HK-2 (cell line): ENCODE measurements around the gene MYO5B.
"Not testable (repeated sequence)": the region's sequence is repeated elsewhere in the genome, so short reads cannot be mapped to it uniquely, and the experiment has no call there.

ENCODE experiments used
- DNase-seq: peaks from one replicate; pipeline ENCODE4 v3.0.0-alpha.2; 2018; ENCODE audit not compliant: unreplicated experiment

MYO5B gene

DNA sequence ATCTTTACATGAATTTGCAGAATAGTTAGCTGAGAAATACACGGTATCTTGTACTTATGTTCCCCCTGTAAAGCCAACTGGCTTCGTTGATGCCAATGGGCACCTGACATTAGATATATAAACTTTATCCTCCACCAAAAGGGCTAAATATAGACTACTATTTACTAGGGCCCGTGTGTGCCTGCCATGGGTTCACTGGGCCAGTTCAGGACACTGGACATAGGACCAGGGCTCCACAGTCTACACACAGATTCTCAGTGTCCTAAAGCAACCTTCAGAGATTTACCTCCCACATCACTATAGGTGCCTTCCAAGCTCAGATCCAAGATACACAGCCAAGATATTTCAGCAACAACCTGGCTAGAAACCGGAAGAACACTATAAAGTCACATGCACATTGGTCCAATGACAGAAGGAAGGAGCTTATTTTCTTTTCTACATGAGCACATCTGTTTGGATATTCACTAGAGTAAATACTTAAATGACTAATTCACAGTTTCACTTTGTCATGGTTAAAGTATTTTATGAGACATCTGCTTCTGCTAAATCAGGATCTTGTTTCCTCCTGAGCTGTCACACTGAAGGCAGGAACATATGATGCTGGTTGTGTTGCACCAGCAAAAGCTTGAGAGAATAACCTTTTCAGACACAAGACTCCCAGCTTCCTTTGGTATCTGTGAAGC is 95.1 kb downstream of the MYO5B start:
- no peak for DNase-seq

GRCh38 chr18:50097702-50098101 is 97.2 kb downstream of the MYO5B start:
- DNase-seq = no peak

- DNase-seq = no peak
Observed at GRCh38 chr18:50096766-50097435, 98.0 kb downstream of the MYO5B start.

DNA sequence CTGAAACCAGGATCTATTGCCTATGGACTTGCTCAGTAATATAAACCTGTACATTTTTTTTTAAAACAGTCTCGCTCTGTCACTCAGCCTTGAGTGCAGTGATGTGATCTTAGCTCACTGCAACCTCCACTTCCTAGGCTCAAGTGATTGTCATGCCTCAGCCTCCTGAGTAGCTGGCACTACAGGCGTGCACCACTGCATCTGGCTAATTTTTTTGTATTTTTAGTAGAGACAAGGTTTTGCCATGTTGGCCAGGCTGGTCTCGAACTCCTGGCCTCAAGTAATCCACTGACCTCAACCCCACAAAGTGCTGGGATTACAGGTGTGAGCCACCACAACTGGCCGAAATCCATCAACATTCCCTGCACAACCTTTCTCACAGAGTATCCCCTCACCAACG is 100.2 kb downstream of the MYO5B start:
- DNase-seq = not testable (repeated sequence)

GRCh38 chr18:50094221-50094773 is 100.7 kb downstream of the MYO5B start:
- no peak for DNase-seq

- no peak for DNase-seq
Observed at GRCh38 chr18:50093366-50094064, 101.4 kb downstream of the MYO5B start.

GRCh38 chr18:50092245-50092805 is 102.6 kb downstream of the MYO5B start:
- DNase-seq = no peak

- DNase-seq = no peak
Observed at GRCh38 chr18:50091509-50092244, 103.3 kb downstream of the MYO5B start.

DNA sequence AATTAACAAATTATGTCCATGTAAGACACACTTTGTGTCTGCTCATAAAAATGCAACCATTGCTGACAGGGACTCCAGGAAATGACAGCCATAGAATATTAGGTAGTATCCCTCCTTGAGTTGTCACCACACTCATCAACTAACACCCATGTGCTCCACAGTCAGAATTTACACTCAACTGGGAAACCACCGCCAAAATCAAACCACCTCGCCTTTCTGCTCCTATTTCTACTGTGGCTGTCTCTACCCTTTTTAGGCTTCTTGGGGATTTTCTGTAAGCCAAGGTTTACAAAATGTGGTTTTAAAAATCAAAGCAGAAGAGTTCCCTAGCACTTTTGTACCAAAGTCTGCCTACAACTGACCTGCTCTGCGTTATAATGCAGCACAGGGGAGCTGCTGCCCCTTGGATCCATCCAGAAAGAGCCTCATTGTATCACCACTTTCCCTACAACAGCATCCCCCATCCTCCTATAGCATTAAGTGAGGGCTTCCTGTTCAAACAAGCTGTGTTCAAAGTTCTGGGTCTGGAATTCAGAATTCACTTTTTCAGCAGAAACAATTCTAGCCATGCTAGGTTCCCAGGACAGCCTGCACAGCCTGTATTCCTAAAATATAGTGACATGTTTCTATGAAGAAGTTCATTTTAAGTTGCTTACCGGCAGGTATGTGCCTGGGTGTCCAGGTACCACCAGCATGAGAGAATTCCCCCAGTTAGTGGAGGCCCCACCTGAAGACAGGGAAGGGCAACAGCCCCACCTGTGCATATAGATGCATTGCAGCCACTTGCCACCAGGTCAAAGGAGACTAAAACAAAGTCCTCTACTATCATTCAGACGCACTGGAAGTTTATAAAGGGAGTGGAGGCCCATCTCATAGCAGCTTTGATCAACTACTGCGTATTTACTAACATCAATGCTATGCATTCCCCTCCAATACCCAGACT is 104.3 kb downstream of the MYO5B start:
- no peak for DNase-seq

- DNase-seq = no peak
Observed at GRCh38 chr18:50089702-50090101, 105.2 kb downstream of the MYO5B start.

- DNase-seq = no peak
Observed at GRCh38 chr18:50083708-50084107, 111.2 kb downstream of the MYO5B start.

DNA sequence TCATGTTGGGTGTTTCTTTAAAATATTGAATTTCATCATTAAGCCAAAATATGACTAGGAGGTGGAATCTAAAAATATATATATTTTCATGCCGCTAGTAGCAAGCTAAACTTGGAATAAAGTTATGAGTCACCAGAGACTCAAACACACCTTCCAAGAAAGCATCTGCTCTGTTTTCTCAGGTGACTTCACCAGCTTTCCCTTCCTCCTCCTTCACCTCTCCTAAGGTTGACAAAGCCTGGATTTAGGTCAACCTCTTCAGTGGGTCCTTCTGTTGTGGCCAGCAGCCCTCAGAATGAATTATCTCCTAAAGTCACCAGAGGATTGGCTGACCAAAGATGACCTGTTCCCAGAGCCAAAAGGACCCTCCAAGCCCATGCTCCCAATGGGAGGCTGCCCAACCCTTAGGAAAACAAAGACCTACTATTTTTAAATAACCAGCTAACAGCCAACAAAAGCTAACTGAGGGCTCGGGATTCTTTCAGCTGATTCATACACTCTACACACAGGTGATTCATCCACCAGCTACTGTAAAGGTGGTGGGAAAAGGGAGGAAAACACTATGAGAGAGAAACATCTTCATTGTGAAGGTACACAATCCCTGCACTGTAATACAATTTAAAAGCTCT is 113.9 kb downstream of the MYO5B start:
- DNase-seq = peak; percentile 11

GRCh38 chr18:50080316-50080715 is 114.6 kb downstream of the MYO5B start:
- DNase-seq = no peak

DNA sequence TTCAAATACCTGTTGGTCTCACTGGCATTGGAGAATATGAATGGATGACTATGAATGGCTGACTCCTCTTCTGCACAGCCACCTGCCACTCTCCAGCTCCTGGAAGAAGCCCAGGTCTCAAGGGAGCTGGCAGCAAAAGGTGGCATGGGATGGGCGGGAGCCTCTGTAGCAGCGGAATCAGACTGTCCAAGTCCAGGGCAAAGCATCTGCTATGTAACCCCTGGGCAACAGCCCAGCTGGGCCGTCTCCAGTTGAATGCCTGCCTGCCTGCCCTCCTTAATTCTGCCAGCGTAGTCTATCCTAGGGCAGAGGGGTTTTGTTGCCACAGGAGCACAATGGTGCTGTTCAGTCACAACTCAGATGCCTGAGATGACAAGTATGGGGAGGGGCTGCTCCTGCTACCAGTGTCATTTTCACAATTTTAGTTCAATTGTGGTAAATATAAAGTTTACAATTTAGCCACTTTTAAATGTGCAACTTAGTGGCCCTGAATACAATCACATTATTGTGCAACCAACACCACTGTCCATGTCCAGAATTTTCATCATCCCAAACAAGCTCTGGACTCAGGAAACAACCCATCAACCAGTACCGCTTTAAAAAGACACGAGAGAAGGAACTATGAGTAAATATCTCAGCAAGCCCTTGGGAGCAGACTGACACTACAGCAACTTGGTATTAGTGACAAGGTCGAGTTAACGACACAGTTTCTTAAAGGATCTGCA is 115.2 kb downstream of the MYO5B start:
- DNase-seq = no peak

GRCh38 chr18:50076277-50076676 is 118.7 kb downstream of the MYO5B start:
- DNase-seq = no peak

GRCh38 chr18:50075772-50076171 is 119.2 kb downstream of the MYO5B start:
- DNase-seq = no peak

- no peak for DNase-seq
Observed at GRCh38 chr18:50074404-50074803, 120.5 kb downstream of the MYO5B start.

GRCh38 chr18:50073319-50073718 is 121.6 kb downstream of the MYO5B start:
- DNase-seq = no peak

GRCh38 chr18:50072146-50072545 is 122.8 kb downstream of the MYO5B start:
- DNase-seq = no peak
